Cardiac fibroblast (primary cell): ENCODE results near the gene ESYT2.

ENCODE experiments used
- DNase-seq, 2 donors: peaks; one replicate each; pipeline versions ENCODE4 v3.0.0 to v3.0.0-alpha.2; 2010; ENCODE audit warnings: low read depth in 2 of 2
- H3K4me3 ChIP-seq, 2 donors: replicated peaks in 1 of 2; 1 replicate in 1 of 2; 2 replicates in 1 of 2; pipeline ENCODE4 v1.5.1; 2011; ENCODE audit warnings: low read depth in 2 of 2, low read length in 2 of 2, mild to moderate bottlenecking in 2 of 2, moderate library complexity in 1 of 2
- TF ChIP-seq, protein P1 (sequence below): IDR thresholded peaks from one replicate; pipeline ENCODE4 v1.5.1; 2011; ENCODE audit warnings: low read depth, mild to moderate bottlenecking, low read length, inconsistent platforms

ESYT2 gene

DNA sequence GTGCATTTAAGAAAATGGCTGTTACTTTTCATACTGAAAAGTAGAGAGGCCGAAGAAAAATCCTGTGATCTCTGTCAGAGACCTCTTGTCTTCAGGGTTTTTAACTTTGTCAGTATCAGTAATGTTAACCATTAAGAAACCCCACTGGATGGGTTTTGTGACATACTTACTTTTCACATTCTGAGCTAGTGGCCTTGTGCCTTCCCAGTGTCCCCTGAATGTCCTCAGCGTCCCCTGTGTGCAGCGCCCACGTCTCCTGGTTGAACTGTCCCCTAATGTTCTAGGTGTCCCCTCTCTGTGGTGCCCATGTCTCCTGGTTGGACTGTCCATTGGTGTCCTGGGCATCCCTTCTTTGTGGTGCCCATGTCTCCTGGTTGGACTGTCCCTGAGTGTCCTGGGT lies 36.7 kb upstream of the ESYT2 start:
- TF ChIP-seq, protein P1, sequence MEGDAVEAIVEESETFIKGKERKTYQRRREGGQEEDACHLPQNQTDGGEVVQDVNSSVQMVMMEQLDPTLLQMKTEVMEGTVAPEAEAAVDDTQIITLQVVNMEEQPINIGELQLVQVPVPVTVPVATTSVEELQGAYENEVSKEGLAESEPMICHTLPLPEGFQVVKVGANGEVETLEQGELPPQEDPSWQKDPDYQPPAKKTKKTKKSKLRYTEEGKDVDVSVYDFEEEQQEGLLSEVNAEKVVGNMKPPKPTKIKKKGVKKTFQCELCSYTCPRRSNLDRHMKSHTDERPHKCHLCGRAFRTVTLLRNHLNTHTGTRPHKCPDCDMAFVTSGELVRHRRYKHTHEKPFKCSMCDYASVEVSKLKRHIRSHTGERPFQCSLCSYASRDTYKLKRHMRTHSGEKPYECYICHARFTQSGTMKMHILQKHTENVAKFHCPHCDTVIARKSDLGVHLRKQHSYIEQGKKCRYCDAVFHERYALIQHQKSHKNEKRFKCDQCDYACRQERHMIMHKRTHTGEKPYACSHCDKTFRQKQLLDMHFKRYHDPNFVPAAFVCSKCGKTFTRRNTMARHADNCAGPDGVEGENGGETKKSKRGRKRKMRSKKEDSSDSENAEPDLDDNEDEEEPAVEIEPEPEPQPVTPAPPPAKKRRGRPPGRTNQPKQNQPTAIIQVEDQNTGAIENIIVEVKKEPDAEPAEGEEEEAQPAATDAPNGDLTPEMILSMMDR = no peak
- DNase-seq = no peak
- H3K4me3 ChIP-seq = no peak overlapping the region

DNA sequence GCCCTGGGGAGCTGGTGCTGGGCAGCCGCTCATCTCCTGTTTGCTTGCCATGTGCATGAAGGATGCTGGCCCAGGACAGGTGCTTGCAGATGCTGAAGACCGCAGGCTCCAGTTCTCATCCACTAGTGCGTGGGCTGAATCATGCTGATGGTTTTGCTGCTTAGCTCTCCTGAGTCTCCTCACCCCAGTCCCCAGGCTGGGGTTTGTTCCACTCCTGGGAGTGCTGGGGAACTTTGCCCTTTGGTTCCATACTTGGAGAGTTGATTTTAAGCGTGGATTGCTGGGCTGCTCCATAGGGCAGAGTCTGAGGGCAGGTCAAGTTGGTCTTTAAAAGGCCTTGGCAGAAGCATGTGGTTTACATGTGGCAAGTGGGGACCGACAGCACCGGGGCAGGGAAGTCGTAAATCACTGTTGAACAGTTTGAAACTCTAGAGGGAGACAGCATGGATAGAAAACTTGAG lies 36.2 kb upstream of the ESYT2 start:
- DNase-seq = no peak
- no peak overlapping the region for H3K4me3 ChIP-seq
- TF ChIP-seq, protein P1 = no peak

DNA sequence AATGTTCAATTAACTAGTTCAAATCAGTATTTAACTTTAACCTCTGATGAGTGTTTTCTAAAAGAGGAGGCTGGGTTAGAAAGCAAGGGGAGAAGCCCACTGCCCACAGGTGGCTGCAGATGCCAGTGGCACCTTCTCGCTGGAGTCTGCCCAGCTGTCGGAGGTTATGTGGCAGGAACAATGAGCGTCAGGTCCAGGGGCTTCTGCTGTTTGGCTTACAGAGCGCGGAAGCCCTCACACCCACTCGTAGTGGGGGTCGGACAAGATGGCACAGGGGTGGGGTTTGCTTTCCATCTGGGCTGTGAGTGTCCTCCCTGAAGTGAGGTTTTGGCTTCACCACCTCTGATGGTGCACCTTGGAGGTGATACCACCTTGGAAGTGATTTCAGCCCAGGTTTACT lies 35.5 kb upstream of the ESYT2 start:
- H3K4me3 ChIP-seq = no peak overlapping the region
- TF ChIP-seq, protein P1 = no peak
- DNase-seq = no peak

GRCh38 chr7:158864507-158864820 lies 35.2 kb upstream of the ESYT2 start:
- peak overlapping the region in 1 of 2 donors; percentile 49 for H3K4me3 ChIP-seq
- TF ChIP-seq, protein P1 = no peak
- DNase-seq = no peak

DNA sequence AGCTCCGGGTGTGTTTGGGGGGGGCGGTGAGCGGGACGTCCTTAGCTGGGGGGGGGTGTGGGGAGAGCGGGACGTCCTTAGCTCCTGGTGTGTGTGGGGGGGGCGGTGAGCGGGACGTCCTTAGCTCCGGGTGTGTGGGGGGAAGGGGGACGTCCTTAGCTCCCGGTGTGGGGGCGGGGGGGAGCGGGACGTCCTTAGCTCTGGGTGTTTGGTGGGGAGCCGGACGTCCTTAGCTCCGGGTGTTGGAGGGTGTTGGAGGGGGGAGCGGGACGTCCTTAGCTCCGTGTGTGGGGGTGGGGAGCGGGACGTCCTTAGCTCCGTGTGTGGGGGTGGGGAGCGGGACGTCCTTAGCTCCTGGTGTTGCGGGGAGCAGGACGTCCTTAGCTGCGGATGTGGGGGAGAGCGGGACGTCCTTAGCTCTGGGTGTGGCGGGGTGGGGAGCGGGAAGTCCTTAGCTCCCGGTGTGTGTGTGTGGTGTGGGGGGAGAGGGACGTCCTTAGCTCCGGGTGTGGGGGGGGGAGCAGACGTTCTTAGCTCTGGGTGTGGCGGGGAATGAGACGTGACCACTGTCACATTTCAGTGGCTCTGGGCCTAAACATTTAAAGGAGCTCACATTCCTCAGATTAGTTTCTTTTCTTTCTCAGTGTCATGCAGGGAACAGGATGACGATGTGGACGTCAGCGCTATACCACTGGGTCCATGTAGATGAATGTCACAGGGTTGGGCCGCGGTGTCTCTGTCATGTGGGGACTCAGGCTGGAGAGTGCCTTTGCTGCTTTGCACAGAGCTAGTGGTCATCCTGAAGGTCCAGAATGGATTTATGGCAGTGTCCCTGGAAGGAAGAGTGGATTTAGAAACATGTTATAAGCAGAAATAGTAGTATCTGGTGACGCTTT lies 34.5 kb upstream of the ESYT2 start:
- peak; percentile 80 to 84 for DNase-seq
- peak overlapping the region; percentile 42 to 49 for H3K4me3 ChIP-seq
- TF ChIP-seq, protein P1 = no peak

DNA sequence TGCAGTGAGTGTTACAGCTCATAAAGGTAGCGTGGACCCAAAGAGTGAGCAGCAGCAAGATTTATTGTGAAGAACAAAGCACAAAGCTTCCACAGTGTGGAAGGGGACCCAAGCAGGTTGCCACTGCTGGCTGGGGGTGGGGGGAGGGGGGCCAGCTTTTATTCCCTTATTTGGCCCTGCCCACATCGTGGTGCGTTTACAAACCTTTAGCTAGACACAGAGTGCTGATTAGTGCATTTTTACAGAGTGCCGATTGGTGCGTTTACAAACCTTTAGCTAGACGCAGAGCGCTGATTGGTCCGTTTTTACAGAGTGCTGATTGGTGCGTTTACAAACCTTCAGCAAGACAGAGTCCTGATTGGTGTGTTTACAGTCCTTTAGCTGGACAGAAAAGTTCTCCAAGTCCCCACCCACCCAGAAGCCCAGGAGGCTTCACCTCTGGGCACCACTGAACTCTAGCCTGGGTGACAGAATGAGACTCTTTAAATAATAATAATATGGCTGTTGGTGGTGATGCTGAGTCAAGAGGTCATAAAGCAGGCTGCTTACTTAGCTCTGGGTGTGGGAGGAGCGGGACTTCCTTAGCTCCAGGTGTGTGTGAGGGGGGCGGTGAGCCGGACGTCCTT lies 33.8 kb upstream of the ESYT2 start:
- peak; percentile 40 to 61 for DNase-seq
- H3K4me3 ChIP-seq = peak overlapping the region; percentile 42 to 49

- TF ChIP-seq, protein P1 = no peak
- no peak overlapping the region for H3K4me3 ChIP-seq
- no peak for DNase-seq
These were observed 32.8 kb upstream of the ESYT2 start for GRCh38 chr7:158861936-158862704.
